ENCODE results near the gene ABO. TPM values are rescaled to one million over a fixed set of nuclear protein-coding genes. Genes with fewer than 3 reads are reported as not detected.

ABO gene
- total RNA-seq, 1 experiment from 2014 or later: 1.2 TPM

GRCh38 chr9:133210609-133211008 is 64.4 kb downstream of the ABO start:
- intact Hi-C loops (cut with micrococcal nuclease): no loop called here
- H3K27me3 ChIP-seq (ENCODE audit: insufficient read depth, low read length): peaks cover 17% of the 10 kb centered on the region

More at GRCh38 chr9:133210609-133211008, 64.4 kb downstream of the ABO start:
- DNase-seq (ENCODE audit: low read depth, low spot score) (no peak), ATAC-seq (no peak)
- no peak overlapping the region for H3K4me3 ChIP-seq (replicated peaks in 1 of 2; ENCODE audit: low read depth in 1 of 2, low read length in 2 of 2)
- H3K27ac ChIP-seq (ENCODE audit: low read depth, low read length): no peak overlapping the region
- no peaks in the 10 kb centered on the region for H4K20me1 ChIP-seq (ENCODE audit: insufficient read depth)
- H3K4me1 ChIP-seq (ENCODE audit: control insufficient read depth in 1 of 2, insufficient read depth in 2 of 2, low read length in 2 of 2): peaks cover 0 to 24% of the 10 kb centered on the region in 2 experiments; a peak in 2 of 4 replicates
- peak overlapping the region; percentile 27; the same call in 1 of the 2 replicates for H3K4me2 ChIP-seq (ENCODE audit: low read length)
- H3K9me3 ChIP-seq (ENCODE audit: control insufficient read depth in 1 of 2, insufficient read depth in 1 of 2, low read depth in 1 of 2, low read length in 2 of 2): no peaks in the 10 kb centered on the region; a peak in 1 of 4 replicates
- ChIA-PET CTCF (no interaction called here), RAD21 (ENCODE audit: low non-redundant PET in 1 of 2, low total read pairs in 2 of 2, uncharacterized antibody in 2 of 2, unreplicated experiment in 2 of 2) (no interaction called here), POLR2A (no interaction called here)
- no peaks in the 10 kb centered on the region for H3K79me2 ChIP-seq (ENCODE audit: insufficient read depth, low read length)
- H2AFZ ChIP-seq (ENCODE audit: low read depth, low read length, poor library complexity, severe bottlenecking): no peak overlapping the region
- BruUV-seq (replicated peaks): no TSS peak
- H3K9ac ChIP-seq (ENCODE audit: low read length): no peak overlapping the region
- H3K9me2 ChIP-seq (ENCODE audit: insufficient read depth): no peaks in the 10 kb centered on the region
- H3K36me3 ChIP-seq (ENCODE audit: control insufficient read depth in 1 of 2, insufficient read depth in 2 of 2, low read length in 2 of 2): no peaks in the 10 kb centered on the region
- TF ChIP-seq MAX (IDR thresholded peaks at IDR 0.05) (no peak), FOSL1 (IDR thresholded peaks at IDR 0.05; ENCODE audit: low read depth) (no peak), RAD21 (IDR thresholded peaks at IDR 0.05; ENCODE audit: low read depth) (no peak), SRF (IDR thresholded peaks at IDR 0.05; ENCODE audit: low read depth) (no peak), POLR2A (IDR thresholded peaks at IDR 0.05; ENCODE audit: borderline replicate concordance, extremely low read depth, insufficient read depth, insufficient read length) (no peak), ATF3 (IDR thresholded peaks at IDR 0.05) (no peak), SIN3A (IDR thresholded peaks at IDR 0.05; ENCODE audit: low read depth) (no peak), CTCF (IDR thresholded peaks at IDR 0.05 in 2 of 3, conservative IDR thresholded peaks at IDR 0.05 in 1 of 3; ENCODE audit: borderline replicate concordance in 1 of 3, insufficient read depth in 1 of 3, low read depth in 2 of 3, low read length in 2 of 3) (no peak), CBX3 (IDR thresholded peaks at IDR 0.05; ENCODE audit: low read depth) (no peak), YY1 (IDR thresholded peaks at IDR 0.05; ENCODE audit: extremely low read depth, insufficient replicate concordance, low read depth, low read length) (no peak), ZNF274 (IDR thresholded peaks at IDR 0.05; ENCODE audit: low read depth, low read length) (no peak), JUND (IDR thresholded peaks at IDR 0.05) (no peak), EZH2 (IDR thresholded peaks at IDR 0.05) (no peak), EZH2phosphoT487 (IDR thresholded peaks at IDR 0.05; ENCODE audit: borderline replicate concordance) (no peak), CEBPB (IDR thresholded peaks at IDR 0.05; ENCODE audit: low read depth) (no peak), POLR2AphosphoS5 (IDR thresholded peaks at IDR 0.05; ENCODE audit: low read depth, low read length) (no peak)

Measured in HCT116 (cell line).